ENCODE data around the gene FAM174C. TPM values are rescaled to one million over a fixed set of nuclear protein-coding genes. Genes with fewer than 3 reads are reported as not detected.

The FAM174C gene
- total RNA-seq, 2 experiments from 2014 or later = 99.8 to 101 TPM

DNA sequence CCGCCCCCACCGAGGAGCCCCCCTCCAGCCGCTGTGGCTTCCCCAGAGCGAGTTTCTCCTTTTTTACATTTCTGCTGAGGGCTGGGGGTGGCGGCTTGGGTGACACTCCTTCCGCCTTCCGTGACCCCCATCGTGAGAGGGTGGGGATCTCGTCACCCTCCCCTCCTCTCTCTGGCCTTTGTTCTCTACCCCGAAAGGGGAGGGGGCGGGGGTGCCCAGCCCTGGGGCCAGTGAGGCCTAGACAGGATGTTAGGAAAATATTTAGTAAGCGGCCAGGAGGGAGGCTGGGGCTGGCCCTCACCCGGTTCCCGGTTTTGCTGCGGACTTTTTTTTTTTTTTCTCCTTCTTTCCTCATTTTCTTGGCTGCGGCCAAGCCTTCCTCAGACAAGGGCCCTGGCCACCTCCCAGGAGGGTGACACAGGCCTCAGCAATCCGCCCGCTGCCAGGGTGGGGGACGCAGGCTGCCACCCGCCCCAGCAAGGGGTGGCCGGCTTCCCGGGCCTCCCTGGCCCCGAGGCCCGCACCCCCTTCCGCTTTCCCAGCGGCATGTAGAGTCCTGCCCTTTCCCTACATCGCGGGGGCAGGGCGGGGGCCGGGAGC is 23.0 kb upstream of the FAM174C start:
- Mint-ChIP-seq H3K36me3 (peaks cover 18% of the 10 kb centered on the region), H3K4me1 (peaks cover 10% of the 10 kb centered on the region), H3K9me3 (no peaks in the 10 kb centered on the region), H3K4me3 (peak overlapping the region; percentile 92), H3K27ac (peak overlapping the region; percentile 93), H3K27me3 (no peaks in the 10 kb centered on the region)
- DNase-seq = peak; percentile 83

DNA sequence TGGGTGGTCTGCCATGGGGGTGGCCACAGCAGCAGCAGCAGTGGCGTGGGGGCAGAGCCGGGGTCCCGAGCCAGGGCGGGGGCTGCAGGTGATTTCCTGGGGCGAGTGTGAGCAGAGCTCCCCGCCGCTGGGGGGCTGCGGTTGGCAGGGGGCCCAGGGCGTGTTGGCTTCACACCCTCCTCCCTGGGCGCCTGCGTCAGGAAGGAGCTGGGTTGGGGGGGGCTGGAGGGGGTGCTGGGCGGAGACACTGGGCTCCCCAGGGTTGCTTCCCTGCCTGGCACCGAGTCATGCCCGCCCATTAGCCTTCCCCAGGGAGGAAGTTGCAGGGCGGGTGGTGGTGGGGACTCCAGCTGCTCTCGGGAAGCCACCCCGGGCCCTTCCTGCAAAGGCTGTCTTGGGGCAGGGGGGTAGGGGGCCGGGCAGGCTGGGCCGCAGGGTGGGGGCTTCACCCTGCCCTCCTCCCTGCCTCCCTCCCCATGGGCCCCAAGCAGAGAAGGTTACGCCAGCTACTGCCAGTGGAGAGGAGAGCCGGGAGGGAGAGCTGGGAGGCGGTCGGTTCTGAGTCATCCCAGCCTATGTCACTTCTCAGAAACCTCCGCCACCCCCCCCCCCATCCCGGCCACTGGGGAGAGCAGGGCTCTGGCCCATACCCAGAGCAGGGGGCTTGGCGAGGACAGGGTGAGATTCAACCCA is 22.4 kb upstream of the FAM174C start:
- H3K27me3 Mint-ChIP-seq = no peaks in the 10 kb centered on the region
- H3K4me3 Mint-ChIP-seq = peak overlapping the region; percentile 92
- H3K36me3 Mint-ChIP-seq = peaks cover 22% of the 10 kb centered on the region
- H3K27ac Mint-ChIP-seq = peak overlapping the region; percentile 87
- H3K4me1 Mint-ChIP-seq = peaks cover 15% of the 10 kb centered on the region
- no peaks in the 10 kb centered on the region for H3K9me3 Mint-ChIP-seq
- peak; percentile 80 for DNase-seq

DNA sequence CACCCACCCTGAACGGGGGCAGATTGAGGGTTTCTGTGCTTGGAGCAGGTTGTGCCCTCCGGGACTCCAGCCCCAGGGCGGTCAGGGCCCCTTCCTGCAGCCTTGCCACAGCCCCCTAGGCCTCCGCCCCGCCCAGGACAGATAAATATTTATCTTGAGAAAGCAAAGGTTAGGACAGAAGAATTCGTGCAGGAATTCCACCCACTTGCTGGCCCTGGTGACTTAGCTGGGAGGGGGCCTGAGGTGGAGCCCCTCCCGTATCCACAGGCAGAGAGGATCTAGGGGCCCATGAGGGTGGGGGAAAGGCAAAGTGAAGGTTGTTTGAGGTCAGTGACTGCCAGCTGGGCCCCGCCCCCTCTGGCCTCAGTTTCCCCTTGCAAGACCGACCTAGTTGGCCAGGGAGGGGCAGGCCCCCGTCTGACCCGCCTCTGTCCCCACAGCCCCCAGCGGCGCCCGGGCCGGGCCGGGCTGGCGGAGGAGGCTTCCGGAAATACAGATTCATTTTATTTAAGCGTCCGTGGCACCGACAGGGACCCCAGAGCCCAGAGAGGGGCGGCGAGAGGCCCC is 21.7 kb upstream of the FAM174C start:
- peaks cover 22% of the 10 kb centered on the region for H3K36me3 Mint-ChIP-seq
- no peaks in the 10 kb centered on the region for H3K27me3 Mint-ChIP-seq
- peak overlapping the region; percentile 87 for H3K27ac Mint-ChIP-seq
- H3K9me3 Mint-ChIP-seq = no peaks in the 10 kb centered on the region
- DNase-seq = no peak
- peaks cover 21% of the 10 kb centered on the region for H3K4me1 Mint-ChIP-seq
- peak overlapping the region; percentile 65 for H3K4me3 Mint-ChIP-seq

DNA sequence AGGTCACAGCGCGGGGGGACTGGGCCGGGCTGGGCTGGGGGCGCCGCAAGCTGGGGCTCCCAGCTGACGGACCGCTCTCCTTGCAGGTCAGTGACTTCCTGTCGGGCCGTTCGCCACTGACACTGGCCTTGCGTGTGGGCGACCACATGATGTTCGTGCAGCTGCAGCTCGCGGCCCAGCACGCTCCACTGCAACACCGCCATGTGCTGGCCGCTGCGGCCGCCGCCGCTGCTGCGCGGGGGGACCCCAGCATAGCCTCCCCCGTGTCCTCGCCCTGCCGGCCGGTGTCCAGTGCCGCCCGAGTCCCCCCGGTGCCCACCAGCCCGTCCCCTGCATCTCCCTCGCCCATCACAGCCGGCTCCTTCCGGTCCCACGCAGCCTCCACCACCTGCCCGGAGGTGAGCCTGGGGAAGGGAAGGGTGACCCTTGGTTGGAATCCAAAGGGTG is 21.2 kb upstream of the FAM174C start:
- no peaks in the 10 kb centered on the region for H3K9me3 Mint-ChIP-seq
- H3K36me3 Mint-ChIP-seq = peaks cover 23% of the 10 kb centered on the region
- DNase-seq = no peak
- H3K4me1 Mint-ChIP-seq = peaks cover 25% of the 10 kb centered on the region
- no peak overlapping the region for H3K4me3 Mint-ChIP-seq
- no peaks in the 10 kb centered on the region for H3K27me3 Mint-ChIP-seq
- no peak overlapping the region for H3K27ac Mint-ChIP-seq

DNA sequence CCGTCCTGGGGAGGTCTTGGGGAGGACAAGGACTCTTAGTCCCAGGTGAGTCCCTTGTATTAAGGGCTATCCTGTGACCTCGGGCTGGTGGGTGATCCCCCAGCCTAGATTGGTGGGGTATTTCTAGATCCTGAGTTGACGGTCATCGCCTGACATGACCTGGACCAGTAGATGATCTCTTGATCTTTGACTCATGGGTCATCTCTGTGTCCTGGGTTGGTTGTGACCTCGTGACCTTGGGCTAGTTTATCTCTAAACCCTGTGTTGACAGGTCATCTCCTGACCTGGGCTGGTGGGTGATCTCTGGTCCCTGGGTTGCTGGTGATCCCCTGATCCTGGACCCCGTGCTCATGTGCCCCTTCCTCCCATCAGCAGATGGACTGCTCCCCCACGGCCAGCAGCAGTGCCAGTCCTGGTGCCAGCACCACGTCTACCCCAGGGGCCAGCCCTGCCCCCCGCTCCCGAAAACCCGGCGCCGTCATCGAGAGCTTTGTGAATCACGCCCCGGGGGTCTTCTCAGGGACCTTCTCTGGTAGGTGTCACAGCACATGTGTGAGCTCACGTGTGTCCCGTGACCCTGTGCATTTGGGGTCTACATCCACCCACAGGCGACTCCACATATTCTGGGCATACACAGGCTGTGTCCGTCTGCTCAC is 20.7 kb upstream of the FAM174C start:
- H3K27me3 Mint-ChIP-seq = no peaks in the 10 kb centered on the region
- peak overlapping the region; percentile 29 for H3K27ac Mint-ChIP-seq
- H3K9me3 Mint-ChIP-seq = no peaks in the 10 kb centered on the region
- peaks cover 31% of the 10 kb centered on the region for H3K4me1 Mint-ChIP-seq
- H3K36me3 Mint-ChIP-seq = peaks cover 24% of the 10 kb centered on the region
- H3K4me3 Mint-ChIP-seq = peak overlapping the region; percentile 4
- DNase-seq = no peak

DNA sequence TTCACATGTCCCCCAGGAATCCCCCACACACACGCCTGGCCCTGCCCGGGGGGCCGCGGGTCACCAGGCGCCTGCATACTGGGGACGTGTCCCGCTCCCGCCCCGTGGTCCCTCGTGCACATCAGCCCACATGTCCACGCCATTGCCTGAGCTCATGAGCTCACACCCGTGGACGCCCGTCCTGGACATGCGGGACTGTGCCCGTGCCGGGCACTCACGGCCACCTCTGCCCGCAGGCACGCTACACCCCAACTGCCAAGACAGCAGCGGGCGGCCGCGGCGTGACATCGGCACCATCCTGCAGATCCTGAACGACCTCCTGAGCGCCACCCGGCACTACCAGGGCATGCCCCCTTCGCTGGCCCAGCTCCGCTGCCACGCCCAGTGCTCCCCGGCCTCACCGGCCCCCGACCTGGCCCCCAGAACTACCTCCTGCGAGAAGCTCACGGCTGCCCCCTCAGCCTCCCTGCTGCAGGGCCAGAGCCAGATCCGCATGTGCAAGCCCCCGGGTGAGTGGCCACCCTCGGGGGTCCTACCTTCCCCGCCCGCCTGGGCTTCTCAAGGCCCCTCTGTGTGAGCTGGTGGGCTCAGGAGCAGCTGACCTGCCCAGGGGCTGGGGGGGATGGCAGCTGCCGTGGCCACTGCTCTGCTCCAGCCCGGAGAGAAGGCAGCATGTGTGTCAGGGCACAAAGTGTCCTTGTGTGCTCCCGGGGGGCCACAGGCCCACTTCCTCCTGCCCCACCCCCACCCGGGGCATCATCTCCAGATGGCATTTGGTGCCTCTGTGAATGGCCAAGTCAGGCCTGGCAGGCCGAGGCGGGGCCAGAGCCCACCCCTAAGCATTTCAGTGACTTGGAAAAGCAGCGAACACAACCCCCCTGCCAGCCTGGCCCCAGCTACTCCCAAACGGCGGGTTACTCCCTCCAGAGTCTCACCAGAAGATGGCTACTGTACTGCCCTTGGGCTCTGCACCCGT is 19.9 kb upstream of the FAM174C start:
- Mint-ChIP-seq H3K27ac (peak overlapping the region; percentile 20), H3K4me1 (peaks cover 35% of the 10 kb centered on the region), H3K4me3 (no peak overlapping the region), H3K9me3 (no peaks in the 10 kb centered on the region), H3K36me3 (peaks cover 24% of the 10 kb centered on the region), H3K27me3 (no peaks in the 10 kb centered on the region)
- no peak for DNase-seq

DNA sequence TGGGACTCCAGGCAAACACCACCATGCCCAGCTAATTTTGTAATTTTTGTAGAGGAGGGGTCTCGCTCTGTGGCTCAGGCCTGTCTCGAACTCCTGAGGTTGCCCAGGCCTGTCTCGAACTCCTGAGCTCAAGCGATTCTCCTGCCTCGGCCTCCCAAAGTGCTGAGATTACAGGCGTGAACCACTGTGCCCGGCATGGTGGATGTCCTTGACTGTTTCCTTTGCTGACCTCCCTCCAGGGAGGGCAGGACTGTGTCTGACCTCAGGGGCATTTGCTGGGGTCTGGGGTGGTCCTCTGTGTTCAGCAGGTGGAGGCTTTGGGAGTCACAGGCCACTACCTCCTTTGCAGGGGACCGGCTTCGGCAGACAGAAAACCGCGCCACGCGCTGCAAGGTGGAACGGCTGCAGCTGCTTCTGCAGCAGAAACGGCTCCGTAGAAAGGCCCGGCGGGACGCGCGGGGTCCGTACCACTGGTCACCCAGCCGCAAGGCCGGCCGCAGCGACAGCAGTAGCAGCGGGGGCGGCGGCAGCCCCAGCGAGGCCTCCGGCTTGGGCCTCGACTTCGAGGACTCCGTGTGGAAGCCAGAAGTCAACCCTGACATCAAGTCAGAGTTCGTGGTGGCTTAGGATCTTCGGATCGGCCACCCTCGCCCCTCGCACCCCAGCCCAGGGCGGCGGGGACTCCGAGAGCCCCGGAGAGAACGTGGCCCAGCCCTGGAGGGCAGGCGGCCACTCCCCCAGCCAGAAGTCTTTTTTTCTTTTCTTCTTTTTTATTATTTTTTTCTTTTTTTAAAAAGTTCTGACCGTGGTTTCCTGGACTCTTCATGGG is 18.5 kb upstream of the FAM174C start:
- peaks cover 23% of the 10 kb centered on the region for H3K36me3 Mint-ChIP-seq
- no peaks in the 10 kb centered on the region for H3K27me3 Mint-ChIP-seq
- no peak for DNase-seq
- H3K9me3 Mint-ChIP-seq = no peaks in the 10 kb centered on the region
- H3K4me3 Mint-ChIP-seq = no peak overlapping the region
- peak overlapping the region; percentile 62 for H3K27ac Mint-ChIP-seq
- peaks cover 39% of the 10 kb centered on the region for H3K4me1 Mint-ChIP-seq

DNA sequence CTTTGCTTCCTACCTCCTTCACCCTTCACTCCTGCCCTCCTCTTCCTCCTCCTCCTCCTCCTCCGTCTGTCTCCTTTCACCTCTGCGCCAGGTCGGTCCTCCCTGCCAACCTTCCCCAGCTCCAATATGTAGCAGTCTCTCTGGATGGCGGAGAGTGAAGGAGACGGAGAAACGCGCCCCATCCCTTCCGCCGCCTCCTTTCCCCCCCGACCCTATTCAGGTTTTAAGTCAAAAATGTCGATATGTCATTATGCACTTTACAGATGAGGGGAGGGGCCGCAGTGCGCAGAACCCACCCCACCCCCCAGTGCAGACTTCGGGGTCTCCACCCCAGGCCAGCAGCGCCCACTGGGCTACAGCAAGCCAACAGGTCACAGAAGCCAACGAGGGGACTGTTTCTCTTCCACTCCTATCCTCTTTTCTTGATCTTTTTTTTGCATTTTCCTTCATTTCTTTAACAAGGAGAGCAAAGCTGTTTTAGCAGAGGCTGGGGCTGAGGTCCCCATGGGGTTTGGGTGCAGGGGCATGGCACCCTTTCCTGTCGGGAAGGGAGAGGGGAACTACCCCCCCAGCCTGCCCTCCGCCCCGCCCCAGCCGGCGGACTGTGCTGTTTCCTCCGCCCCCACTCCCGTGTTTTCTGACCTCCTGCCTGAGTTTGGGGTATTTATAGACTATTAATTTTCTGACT is 17.7 kb upstream of the FAM174C start:
- peak overlapping the region; percentile 25 for H3K4me3 Mint-ChIP-seq
- H3K9me3 Mint-ChIP-seq = no peaks in the 10 kb centered on the region
- H3K27me3 Mint-ChIP-seq = no peaks in the 10 kb centered on the region
- peaks cover 25% of the 10 kb centered on the region for H3K36me3 Mint-ChIP-seq
- DNase-seq = no peak
- H3K4me1 Mint-ChIP-seq = peaks cover 42% of the 10 kb centered on the region
- H3K27ac Mint-ChIP-seq = peak overlapping the region; percentile 62

DNA sequence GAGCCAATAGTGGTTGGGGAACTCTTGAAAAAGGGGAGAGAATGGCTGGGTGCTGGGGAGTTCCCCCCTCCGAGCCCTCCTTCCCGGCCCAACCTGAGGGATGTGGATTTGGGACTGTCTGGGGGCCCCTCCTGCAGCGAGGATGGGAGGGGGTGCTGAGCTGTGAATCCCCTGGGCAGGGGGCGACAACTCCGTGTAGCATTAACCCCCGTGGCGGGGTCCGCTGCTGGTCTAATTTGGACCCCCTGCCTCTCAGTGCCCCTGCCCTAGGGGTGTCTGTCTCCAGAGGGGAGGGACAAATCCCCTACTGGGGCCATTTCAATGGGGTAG is 17.2 kb upstream of the FAM174C start:
- Mint-ChIP-seq H3K27me3 (no peaks in the 10 kb centered on the region), H3K27ac (peak overlapping the region; percentile 62), H3K9me3 (no peaks in the 10 kb centered on the region), H3K4me3 (peak overlapping the region; percentile 34), H3K36me3 (peaks cover 26% of the 10 kb centered on the region), H3K4me1 (peaks cover 46% of the 10 kb centered on the region)
- no peak for DNase-seq

DNA sequence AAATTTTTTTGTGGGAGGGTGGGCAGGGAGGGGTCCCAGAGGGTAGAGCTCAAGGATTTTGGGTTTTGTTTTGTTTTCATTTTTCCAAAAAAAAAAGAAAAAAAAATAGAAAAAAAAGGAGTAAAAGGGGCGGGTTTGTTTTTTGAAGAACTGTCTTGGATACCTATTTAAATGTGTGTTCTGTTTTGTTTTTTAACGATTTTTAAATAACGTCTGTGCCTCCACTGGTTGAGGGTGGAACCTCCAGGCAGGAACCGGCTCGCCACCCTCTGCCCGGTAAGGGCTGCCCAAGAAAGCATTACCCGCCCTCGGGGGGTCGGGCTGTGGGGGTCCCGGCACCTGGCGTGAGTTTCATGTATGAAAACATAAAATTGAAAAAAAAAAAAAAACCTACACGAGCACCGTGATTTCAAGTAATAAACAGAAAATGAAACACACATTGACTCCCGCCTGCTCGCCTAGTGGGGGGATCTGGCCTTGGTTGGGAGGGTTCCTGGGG is 16.6 kb upstream of the FAM174C start:
- Mint-ChIP-seq H3K9me3 (no peaks in the 10 kb centered on the region), H3K27me3 (no peaks in the 10 kb centered on the region), H3K36me3 (peaks cover 24% of the 10 kb centered on the region), H3K4me1 (peaks cover 48% of the 10 kb centered on the region), H3K27ac (peak overlapping the region; percentile 96), H3K4me3 (peak overlapping the region; percentile 86)
- DNase-seq = no peak

DNA sequence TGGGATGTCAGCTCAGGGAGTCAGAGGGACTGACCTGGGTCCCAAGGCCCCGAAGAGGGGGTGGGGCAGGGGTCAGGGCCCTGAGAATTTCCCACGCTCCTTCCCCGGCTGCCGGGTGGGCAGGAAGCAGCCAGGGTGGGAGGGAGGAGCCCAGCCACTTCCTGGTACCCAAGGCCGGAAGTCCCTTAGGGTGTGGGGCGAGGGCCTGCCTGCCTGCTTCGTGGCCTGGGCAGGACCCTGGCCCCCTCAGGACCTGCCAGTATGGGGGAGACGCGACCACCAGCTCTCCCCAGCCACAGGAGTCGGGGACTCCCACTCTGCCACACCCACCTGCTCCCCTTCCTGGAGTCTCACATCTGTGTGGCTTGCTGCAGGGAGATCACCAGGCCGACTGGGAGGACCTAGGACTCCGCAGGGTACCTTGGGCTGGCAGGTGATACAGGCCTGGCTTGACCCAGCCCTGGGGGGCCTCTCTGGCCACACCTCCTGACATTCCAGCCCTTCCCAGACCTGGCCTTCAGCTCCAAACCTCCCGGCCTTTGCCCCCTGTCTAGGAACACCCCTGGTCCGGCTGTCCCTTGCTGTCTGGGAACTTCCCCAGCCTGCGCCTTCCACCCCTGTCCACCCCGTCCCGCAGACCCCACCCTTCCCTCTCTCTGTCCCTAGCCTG is 16.0 kb upstream of the FAM174C start:
- Mint-ChIP-seq H3K4me1 (peaks cover 50% of the 10 kb centered on the region), H3K36me3 (peaks cover 25% of the 10 kb centered on the region)

DNA sequence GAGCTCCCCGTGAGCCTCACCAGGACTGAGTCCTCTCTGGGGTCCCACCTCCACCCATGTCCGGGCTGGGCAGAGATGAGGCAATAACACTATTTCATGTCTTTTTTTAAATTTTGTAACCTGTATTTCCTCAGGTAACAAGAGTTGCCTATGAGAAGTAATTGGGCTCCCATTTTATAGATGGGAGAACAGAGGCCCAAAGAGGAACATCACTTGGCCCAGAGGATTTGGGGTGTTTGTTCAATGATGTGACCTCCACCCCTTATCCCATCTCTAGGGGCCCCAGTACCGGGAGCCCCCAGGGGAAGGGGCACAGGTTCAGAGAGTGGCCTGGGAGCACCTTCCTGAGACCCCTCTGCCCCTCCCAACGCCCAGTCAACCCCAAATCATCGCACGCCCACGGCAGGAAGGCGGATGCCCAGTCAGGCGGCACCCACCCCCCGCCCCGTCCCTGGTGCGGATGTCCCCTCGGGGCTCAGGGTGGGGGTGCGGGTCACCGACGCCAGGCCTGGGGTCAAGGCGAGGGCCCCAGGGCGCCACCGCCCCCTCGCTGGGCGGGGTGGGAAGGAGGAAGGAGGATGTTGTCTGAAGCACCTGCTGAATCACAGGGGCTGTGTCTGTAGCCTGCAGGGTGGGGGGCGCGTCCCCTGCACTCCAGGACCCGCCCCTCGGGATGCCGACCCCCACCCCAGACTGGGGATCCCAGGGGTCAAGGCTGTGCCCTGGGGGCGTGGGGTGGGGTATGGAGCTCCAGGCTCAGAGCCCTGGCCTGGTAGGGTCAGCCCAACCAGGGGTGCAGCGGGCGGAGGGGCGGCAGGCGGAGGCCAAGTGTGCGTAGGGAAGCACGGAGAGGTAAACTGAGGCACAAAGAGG is 15.2 kb upstream of the FAM174C start:
- no peaks in the 10 kb centered on the region for H3K27me3 Mint-ChIP-seq
- DNase-seq = peak; percentile 69
- H3K4me1 Mint-ChIP-seq = peaks cover 50% of the 10 kb centered on the region
- peak overlapping the region; percentile 86 for H3K4me3 Mint-ChIP-seq
- no peaks in the 10 kb centered on the region for H3K9me3 Mint-ChIP-seq
- peak overlapping the region; percentile 96 for H3K27ac Mint-ChIP-seq
- H3K36me3 Mint-ChIP-seq = peaks cover 22% of the 10 kb centered on the region

More for the DNA sequence above, 16.0 kb upstream of the FAM174C start:
- Mint-ChIP-seq H3K27me3 (no peaks in the 10 kb centered on the region), H3K4me3 (peak overlapping the region; percentile 86), H3K9me3 (no peaks in the 10 kb centered on the region), H3K27ac (peak overlapping the region; percentile 96)
- peak; percentile 78 for DNase-seq
